Small intestine (tissue), 7 donors: Measurements from ENCODE around the gene CARNS1. TPM values are rescaled to one million over a fixed set of nuclear protein-coding genes. Genes with fewer than 3 reads are reported as not detected.

Experiments used
- DNase-seq, 2 donors: peaks; one replicate each; pipeline versions ENCODE4 v3.0.0 to v3.0.0-alpha.2; 2013
- FAIRE-seq: peaks from 2 replicates; lab custom pipeline; 2012; peaks lifted over from hg19 to GRCh38; lab: Jason Lieb, UNC
- H3K27ac ChIP-seq, 3 donors: one replicate each; pipeline ENCODE4 v1.5.1; 2013; ENCODE audit warnings: low read length in 2 of 3, mild to moderate bottlenecking in 2 of 3, control low read depth in 1 of 3, inconsistent platforms in 1 of 3, low read depth in 1 of 3, moderate library complexity in 1 of 3
- H3K27me3 ChIP-seq, 3 donors: one replicate each; pipeline ENCODE4 v1.6.1; 2013; ENCODE audit warnings: low read length in 3 of 3, inconsistent platforms in 1 of 3; ENCODE audit not compliant: control insufficient read depth in 3 of 3, insufficient read depth in 3 of 3
- H3K36me3 ChIP-seq, 3 donors: one replicate each; pipeline ENCODE4 v1.6.1; 2013; ENCODE audit warnings: low read length in 3 of 3, inconsistent platforms in 1 of 3, low read depth in 1 of 3, mild to moderate bottlenecking in 1 of 3, moderate library complexity in 1 of 3; ENCODE audit not compliant: control insufficient read depth in 3 of 3, insufficient read depth in 2 of 3
- H3K4me1 ChIP-seq, 3 donors: one replicate each; pipeline ENCODE4 v1.6.1; 2013; ENCODE audit warnings: low read length in 2 of 3, inconsistent platforms in 1 of 3, low read depth in 1 of 3, mild to moderate bottlenecking in 1 of 3, moderate library complexity in 1 of 3; ENCODE audit not compliant: control insufficient read depth in 3 of 3, insufficient read depth in 2 of 3
- H3K4me3 ChIP-seq, 3 donors: one replicate each; pipeline ENCODE4 v1.5.1; 2013; ENCODE audit warnings: low read length in 3 of 3, control low read depth in 1 of 3, inconsistent platforms in 1 of 3, low read depth in 1 of 3, mild to moderate bottlenecking in 1 of 3, moderate library complexity in 1 of 3
- H3K9me3 ChIP-seq, 2 donors: one replicate each; pipeline ENCODE4 v1.6.1; 2013; ENCODE audit warnings: low read depth in 1 of 2, low read length in 1 of 2; ENCODE audit not compliant: control insufficient read depth in 2 of 2, insufficient read depth in 1 of 2
- WGBS, 3 donors: extraction: QIAGEN DNeasy Blood & Tissue Kit; methylation state at CpG; one replicate each; pipeline ENCODE4 v1.1.7; 2013; 5-methylcytosine and 5-hydroxymethylcytosine counted together
- polyA plus RNA-seq, 4 donors: library from polyadenylated mRNA; stranded (reverse) in 3 of 4; unstranded in 1 of 4; fragments of 200-250 nt in 3 of 4; fragments of 120-200 nt in 1 of 4; gene quantifications; one replicate each; pipeline versions ENCODE4 v1.2.1 to v1.2.3, GENCODE V29; 2013
- donor health status: healthy with polysubstance abuse.
- donor health status: control.
- donor health status: control.
- donor health status: Bipolar disorder and iron deficiency.
- donor health status: healthy.

CARNS1 gene
- polyA plus RNA-seq, 4 donors, result 0.40 to 0.84 TPM; not detected in 2

- peak overlapping the region in 1 of 3 donors; percentile 47 for H3K27ac ChIP-seq
- peaks cover 0 to 9% (median 0%) of the 10 kb centered on the region in 3 donors for H3K27me3 ChIP-seq
- 55 to 70% (median 61%) methylated on average over 19 to 23 of the region's 23 CpGs for WGBS, 3 donors
- FAIRE-seq (no peak), DNase-seq (peak; percentile 34 to 80)
- no peak overlapping the region for H3K4me3 ChIP-seq
- peaks cover 0 to 28% (median 5%) of the 10 kb centered on the region in 3 donors for H3K4me1 ChIP-seq
- peaks cover 0 to 2% (median 0%) of the 10 kb centered on the region in 3 donors for H3K36me3 ChIP-seq
- H3K9me3 ChIP-seq, result no peaks in the 10 kb centered on the region
These were observed 36.1 kb upstream of the CARNS1 start for GRCh38 chr11:67379061-67380058.

DNA sequence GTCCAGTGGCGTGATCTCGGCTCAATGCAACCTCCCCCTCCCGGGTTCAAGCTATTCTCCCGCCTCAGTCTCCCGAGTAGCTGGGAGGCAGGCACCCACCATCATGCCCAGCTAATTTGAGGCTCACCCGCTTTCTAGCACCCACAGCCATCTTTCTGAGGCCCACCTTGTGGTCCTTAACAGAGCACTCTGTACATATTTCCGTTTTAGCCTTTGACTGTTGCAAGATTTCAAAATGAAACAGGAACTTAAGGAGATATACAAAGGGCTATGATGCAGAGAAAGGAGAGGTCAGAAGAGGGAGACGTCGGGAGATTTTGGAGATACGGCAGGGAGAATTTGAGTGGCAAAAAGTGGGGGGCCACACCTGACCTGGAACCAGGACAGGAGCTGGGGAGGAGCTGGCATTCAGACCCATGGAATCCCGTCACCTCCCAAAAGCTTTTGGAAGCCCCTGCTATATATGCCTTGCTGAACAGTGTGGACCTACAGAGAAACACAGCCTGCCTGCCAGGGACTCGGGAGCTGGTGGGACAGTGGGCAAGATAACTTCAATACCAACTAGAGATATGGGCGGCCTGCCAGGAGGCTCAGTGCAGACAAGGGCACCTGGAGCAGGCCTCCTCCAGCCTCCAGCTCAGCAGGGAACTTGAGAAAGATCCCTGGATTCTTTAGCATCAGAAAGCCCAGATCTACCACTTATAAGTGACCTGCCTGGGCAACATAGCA, 34.1 kb upstream of the CARNS1 start:
- Histone ChIP-seq H3K4me1 (peaks cover 0 to 19% (median 0%) of the 10 kb centered on the region in 3 donors), H3K36me3 (no peaks in the 10 kb centered on the region), H3K4me3 (no peak overlapping the region), H3K27me3 (peaks cover 0 to 2% (median 0%) of the 10 kb centered on the region in 3 donors), H3K27ac (no peak overlapping the region), H3K9me3 (no peaks in the 10 kb centered on the region)
- 74 to 81% (median 78%) methylated on average over 13 of the region's 13 CpGs for WGBS, 3 donors
- FAIRE-seq (no peak), DNase-seq (no peak)

GRCh38 chr11:67382276-67383136, 33.0 kb upstream of the CARNS1 start:
- Histone ChIP-seq H3K4me3 (no peak overlapping the region), H3K27me3 (no peaks in the 10 kb centered on the region), H3K36me3 (no peaks in the 10 kb centered on the region), H3K9me3 (no peaks in the 10 kb centered on the region), H3K27ac (no peak overlapping the region), H3K4me1 (peaks cover 0 to 19% (median 0%) of the 10 kb centered on the region in 3 donors)
- 46 to 48% (median 46%) methylated on average over 16 of the region's 16 CpGs for WGBS, 3 donors
- no peak for FAIRE-seq
- DNase-seq, result peak; percentile 81 to 85

GRCh38 chr11:67384851-67385366, 30.6 kb upstream of the CARNS1 start:
- FAIRE-seq, result no peak
- no peak overlapping the region for H3K4me3 ChIP-seq
- H3K9me3 ChIP-seq, result no peaks in the 10 kb centered on the region
- 17 to 61% (median 41%) methylated on average over 3 of the region's 3 CpGs for WGBS, 3 donors
- H3K4me1 ChIP-seq, result peaks cover 0 to 9% (median 0%) of the 10 kb centered on the region in 3 donors
- peaks cover 0 to 3% (median 0%) of the 10 kb centered on the region in 3 donors for H3K36me3 ChIP-seq
- H3K27me3 ChIP-seq, result no peaks in the 10 kb centered on the region
- no peak overlapping the region for H3K27ac ChIP-seq
- no peak for DNase-seq

- 34 to 50% (median 43%) methylated on average over 9 of the region's 9 CpGs for WGBS, 3 donors
- FAIRE-seq, result no peak
These were observed 28.4 kb upstream of the CARNS1 start for GRCh38 chr11:67387069-67387468.

GRCh38 chr11:67387518-67387917, 28.0 kb upstream of the CARNS1 start:
- H3K27ac ChIP-seq, result no peak overlapping the region
- 59 to 72% (median 66%) methylated on average over 6 of the region's 6 CpGs for WGBS, 3 donors
- H3K9me3 ChIP-seq, result no peaks in the 10 kb centered on the region
- H3K36me3 ChIP-seq, result peaks cover 0 to 5% (median 0%) of the 10 kb centered on the region in 3 donors
- H3K4me1 ChIP-seq, result peaks cover 0 to 9% (median 0%) of the 10 kb centered on the region in 3 donors
- H3K4me3 ChIP-seq, result no peak overlapping the region
- H3K27me3 ChIP-seq, result no peaks in the 10 kb centered on the region
- FAIRE-seq (no peak), DNase-seq (no peak)

More at GRCh38 chr11:67387069-67387468, 28.4 kb upstream of the CARNS1 start:
- no peak overlapping the region for H3K4me3 ChIP-seq
- no peaks in the 10 kb centered on the region for H3K27me3 ChIP-seq
- H3K9me3 ChIP-seq, result no peaks in the 10 kb centered on the region
- H3K27ac ChIP-seq, result no peak overlapping the region
- no peak for DNase-seq
- H3K4me1 ChIP-seq, result peaks cover 0 to 11% (median 0%) of the 10 kb centered on the region in 3 donors
- H3K36me3 ChIP-seq, result peaks cover 0 to 4% (median 0%) of the 10 kb centered on the region in 3 donors

DNA sequence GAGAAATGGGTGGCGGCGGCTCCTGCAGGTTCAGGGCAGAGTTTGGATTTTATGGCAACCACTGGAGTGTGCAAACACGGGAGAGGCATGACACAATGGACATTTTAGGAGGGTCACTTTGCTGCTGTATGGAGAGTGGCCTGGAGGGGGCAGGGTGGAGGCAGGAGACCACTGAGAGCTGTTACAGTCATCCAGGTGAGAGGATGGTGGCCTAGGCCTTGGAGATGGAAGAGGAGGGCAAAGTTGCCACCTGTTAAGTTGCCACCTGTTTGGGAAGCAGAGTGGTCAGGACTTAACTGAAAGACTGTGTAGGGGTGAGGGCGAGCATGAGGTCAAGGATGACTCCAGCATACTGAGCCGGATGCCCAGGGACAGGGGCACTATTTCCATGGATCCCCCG, 26.0 kb upstream of the CARNS1 start:
- Histone ChIP-seq H3K9me3 (no peaks in the 10 kb centered on the region), H3K36me3 (peaks cover 0 to 22% (median 0%) of the 10 kb centered on the region in 3 donors), H3K27ac (no peak overlapping the region), H3K4me3 (no peak overlapping the region), H3K4me1 (peaks cover 0 to 12% (median 0%) of the 10 kb centered on the region in 3 donors), H3K27me3 (no peaks in the 10 kb centered on the region)
- 49 to 58% (median 58%) methylated on average over 6 of the region's 6 CpGs for WGBS, 3 donors
- no peak for FAIRE-seq
- peak in 1 of 2 donors; percentile 64 for DNase-seq
